HepG2 (cell line): ENCODE measurements around the gene WDR86. TPM values are rescaled to one million over a fixed set of nuclear protein-coding genes. Genes with fewer than 3 reads are reported as not detected.

Experiments
- ATAC-seq: fragments of 200-7000 bp; cut with Tn5 transposase; 3 replicates; pipeline ENCODE4 v1.9.1; 2020; ENCODE audit warnings: mild to moderate bottlenecking, moderate library complexity
- BruUV-seq: library from RNA; stranded (reverse); fragments of 400-500 nt; replicated peaks from 2 replicates; lab custom pipeline; 2021; lab: Mats Ljungman, UMichigan
- CTCF ChIA-PET: fragments of 300-600 bp; formaldehyde crosslinking; extraction: SDS; loops from one replicate; lab custom pipeline; 2021; ENCODE audit warnings: low total read pairs, inconsistent platforms, low intra/inter-chr PET ratio; lab: Yijun Ruan, JAX
- POLR2A ChIA-PET: fragments of 350-600 bp; sonication (Branson Sonifier 250); formaldehyde crosslinking; loops from one replicate; lab custom pipeline; 2020; ENCODE audit warnings: antibody characterized with exemption, inconsistent platforms; lab: Yijun Ruan, JAX
- DNase-seq: peaks from one replicate; pipeline ENCODE4 v3.0.0-alpha.2; 2015; ENCODE audit warnings: low spot score
- FAIRE-seq: peaks from 3 replicates; lab custom pipeline; 2011; peaks lifted over from hg19 to GRCh38; lab: Jason Lieb, UNC
- H2AFZ ChIP-seq: one replicate; pipeline ENCODE4 v1.6.1; 2011; ENCODE audit warnings: low read length, inconsistent platforms
- H3K27ac ChIP-seq: fragments of 300-600 bp; 3 replicates; pipeline ENCODE4 v1.8.0; 2011; ENCODE audit warnings: mixed run types, mild to moderate bottlenecking, mixed read lengths, low read length, inconsistent platforms; ENCODE audit not compliant: insufficient read depth; ENCODE audit errors: extremely low read length
- H3K27me3 ChIP-seq, 2 experiments: fragments of 200-600 bp in 1 of 2; 2 replicates in 1 of 2; 3 replicates in 1 of 2; pipeline versions ENCODE4 v1.6.0 to v1.8.0; 2011; ENCODE audit warnings: low read length in 2 of 2, mild to moderate bottlenecking in 2 of 2, moderate library complexity in 2 of 2, inconsistent platforms in 1 of 2; ENCODE audit not compliant: insufficient read depth in 2 of 2, control insufficient read depth in 1 of 2
- H3K36me3 ChIP-seq, 2 experiments: fragments of 200-600 bp in 1 of 2; replicated peaks in 1 of 2; 2 replicates in 1 of 2; 3 replicates in 1 of 2; pipeline versions ENCODE4 v1.5.1 to v1.8.0; 2011; ENCODE audit warnings: low read length in 2 of 2, inconsistent platforms in 1 of 2; ENCODE audit not compliant: insufficient read depth in 2 of 2, control insufficient read depth in 1 of 2
- H3K4me1 ChIP-seq: 2 replicates; pipeline ENCODE4 v1.5.1; 2012; ENCODE audit warnings: low read length, inconsistent platforms; ENCODE audit not compliant: insufficient read depth
- H3K4me2 ChIP-seq: 2 replicates; pipeline ENCODE4 v1.6.0; 2011; ENCODE audit warnings: low read depth, low read length, inconsistent platforms
- H3K4me3 ChIP-seq, 3 experiments: fragments of 200-600 bp in 1 of 3; sonication (generic), shearing (Covaris generic) in 1 of 3; replicated peaks in 1 of 3; 2 replicates each; pipeline ENCODE4 v1.5.1; 2011 to 2016; ENCODE audit warnings: low read length in 3 of 3, inconsistent platforms in 2 of 3, low read depth in 2 of 3, mild to moderate bottlenecking in 2 of 3, control low read depth in 1 of 3, mixed read lengths in 1 of 3; ENCODE audit not compliant: insufficient read depth in 1 of 3
- H3K79me2 ChIP-seq: one replicate; pipeline ENCODE4 v1.6.1; 2011; ENCODE audit warnings: low read length, inconsistent platforms; ENCODE audit not compliant: insufficient read depth
- H3K9ac ChIP-seq: 2 replicates; pipeline ENCODE4 v1.6.0; 2011; ENCODE audit warnings: mild to moderate bottlenecking, low read depth, low read length, inconsistent platforms; ENCODE audit not compliant: insufficient read depth
- H3K9me3 ChIP-seq: 2 replicates; pipeline ENCODE4 v1.5.1; 2012; ENCODE audit warnings: mild to moderate bottlenecking, low read length
- H4K20me1 ChIP-seq: 2 replicates; pipeline ENCODE4 v1.6.0; 2011; ENCODE audit warnings: inconsistent platforms, mild to moderate bottlenecking, low read length, moderate library complexity; ENCODE audit not compliant: insufficient read depth
- FIP1L1 ChIP-seq: fragments of 200-400 bp; formaldehyde crosslinking; IDR thresholded peaks from 2 replicates; pipeline ENCODE4 v1.6.1; 2018; ENCODE audit warnings: low read depth, mild to moderate bottlenecking, low read length, moderate library complexity, borderline replicate concordance; ENCODE audit not compliant: insufficient read depth
- IKZF1 ChIP-seq: fragments of 450-650 bp; IDR thresholded peaks from 2 replicates; pipeline ENCODE4 v1.7.1; 2016
- KAT7 ChIP-seq: IDR thresholded peaks from 2 replicates; pipeline ENCODE4 v1.6.1; 2018; ENCODE audit warnings: borderline replicate concordance, missing compliant biosample characterization
- KDM1A ChIP-seq: IDR thresholded peaks from 2 replicates; pipeline ENCODE4 v1.6.1; 2016; ENCODE audit warnings: missing compliant biosample characterization
- REL ChIP-seq: sonication (generic); formaldehyde crosslinking; conservative IDR thresholded peaks from 2 replicates; pipeline ENCODE4 v1.8.0; 2022; ENCODE audit warnings: mild to moderate bottlenecking, missing genetic modification reagents, moderate library complexity
- TSC22D2 ChIP-seq: sonication (generic); formaldehyde crosslinking; IDR thresholded peaks from 2 replicates; pipeline ENCODE4 v1.5.1; 2020; ENCODE audit warnings: missing genetic modification reagents, mild to moderate bottlenecking, borderline replicate concordance
- WGBS: methylation state at CpG from one replicate; pipeline ENCODE4 v1.1.6; 2017; ENCODE audit warnings: low lambda C conversion rate; 5-methylcytosine and 5-hydroxymethylcytosine counted together
- in situ Hi-C: cut with HindIII; loops from 2 replicates; pipeline ENCODE4 v1.10.0; 2017; ENCODE audit warnings: low pct_unique_long_range_greater_than_20kb; ENCODE audit not compliant: extremely low pct_ligation_motif_present
- intact Hi-C: fragments of 100-400 bp; cut with micrococcal nuclease; formaldehyde crosslinking; loops from one replicate; pipeline ENCODE4 v1.10.0; 2022; ENCODE audit not compliant: unreplicated experiment
- polyA plus RNA-seq, 8 experiments: library from polyadenylated mRNA; depleted of rRNA in 3 of 8; stranded (reverse) in 7 of 8; unstranded in 1 of 8; fragments of >200 nt; fragmentation: Illumina TruSeq in 4 of 8; extraction: Trizol in 4 of 8; gene quantifications; 2 replicates each; pipeline versions ENCODE4 v1.2.1 to v1.2.3, GENCODE V29; 2011 to 2016; ENCODE audit warnings: low read depth in 4 of 8, missing spikeins in 1 of 8, mixed read lengths in 1 of 8; ENCODE audit not compliant: insufficient read depth in 1 of 8
- total RNA-seq, 5 experiments: library from RNA; depleted of rRNA; stranded (reverse); fragments of >200 nt; fragmentation: Illumina TruSeq; extraction: Trizol; gene quantifications; 2 replicates each; pipeline ENCODE4 v1.2.3, GENCODE V29; 2016; ENCODE audit warnings: low read depth in 1 of 5
- TF ChIP-seq, protein P1 (sequence below): sonication (generic); formaldehyde crosslinking; IDR thresholded peaks from 2 replicates; pipeline ENCODE4 v1.8.0; 2022; ENCODE audit warnings: mild to moderate bottlenecking, missing genetic modification reagents, moderate library complexity
- TF ChIP-seq, protein P2 (sequence below): sonication (generic); formaldehyde crosslinking; IDR thresholded peaks from 2 replicates; pipeline ENCODE4 v1.5.1; 2020; ENCODE audit warnings: mild to moderate bottlenecking, missing genetic modification reagents

WDR86 gene
- total and polyA plus RNA-seq, 2 of the 13 experiments (the other 11 are each of a cell fraction or from before 2014, with no cell fraction given): 0.11 to 2.9 TPM

DNA sequence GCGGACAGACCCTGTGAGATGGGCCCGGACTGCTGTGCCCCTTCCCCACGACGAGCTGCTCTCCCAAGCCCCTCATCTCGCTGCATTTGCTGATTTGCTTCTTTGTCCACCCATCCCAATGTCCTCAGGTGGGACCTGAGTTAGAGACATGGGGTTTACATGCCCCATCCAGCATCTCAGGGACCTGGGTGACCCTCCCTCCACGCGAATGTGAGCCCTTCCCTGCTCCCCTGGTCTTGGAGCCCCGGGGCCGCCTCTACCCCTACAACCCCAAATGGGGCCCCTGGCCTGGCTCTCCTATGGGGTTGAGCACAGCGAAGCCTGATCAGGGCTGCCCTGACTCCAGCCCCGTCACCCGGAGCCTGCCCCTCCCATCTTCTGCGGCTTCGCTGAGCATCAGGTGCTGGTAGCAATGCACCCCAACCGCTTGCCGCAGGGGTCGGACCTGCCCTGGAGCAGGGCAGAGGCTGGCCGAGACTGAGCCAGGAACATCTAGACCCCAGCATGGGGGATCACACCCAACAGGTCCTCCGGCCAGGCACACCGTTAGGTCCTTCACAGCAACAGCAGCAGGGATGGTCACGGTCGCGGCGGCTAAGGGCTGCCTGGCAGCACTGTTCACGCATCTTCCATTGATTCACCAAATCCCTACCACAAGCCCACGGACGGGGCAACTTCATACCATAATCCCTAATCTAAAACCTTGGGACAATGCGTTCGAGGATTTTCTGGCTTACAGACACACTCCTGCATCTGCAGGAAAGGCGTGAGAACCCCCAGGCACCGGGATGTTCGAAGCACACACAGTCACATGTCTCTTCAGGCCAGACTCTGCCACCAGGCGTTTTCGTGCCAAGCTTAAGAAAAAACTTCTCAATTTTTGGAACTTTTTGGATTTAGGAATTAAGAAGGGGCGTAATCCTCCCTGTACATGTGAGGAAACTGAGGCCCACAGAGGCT is 15.5 kb downstream of the WDR86 start:
- intact Hi-C loops: no loop called here
- in situ Hi-C loops: no loop called here
- FAIRE-seq (no peak), ATAC-seq (no peak), DNase-seq (no peak)
- Histone ChIP-seq H3K36me3 (no peaks in the 10 kb centered on the region), H3K4me3 (no peak overlapping the region), H3K79me2 (no peaks in the 10 kb centered on the region), H3K9ac (no peak overlapping the region), H3K27ac (no peak overlapping the region), H3K4me2 (no peak overlapping the region), H3K9me3 (no peaks in the 10 kb centered on the region), H3K27me3 (peaks cover 16 to 82% of the 10 kb centered on the region in 2 experiments; a peak in 4 of 5 replicates), H2AFZ (no peak overlapping the region)
- WGBS: 35% methylated on average over 23 of the region's 35 CpGs
- CTCF ChIA-PET: no interaction called here
- POLR2A ChIA-PET: no interaction called here
- no TSS peak for BruUV-seq
- TF ChIP-seq, protein P1, sequence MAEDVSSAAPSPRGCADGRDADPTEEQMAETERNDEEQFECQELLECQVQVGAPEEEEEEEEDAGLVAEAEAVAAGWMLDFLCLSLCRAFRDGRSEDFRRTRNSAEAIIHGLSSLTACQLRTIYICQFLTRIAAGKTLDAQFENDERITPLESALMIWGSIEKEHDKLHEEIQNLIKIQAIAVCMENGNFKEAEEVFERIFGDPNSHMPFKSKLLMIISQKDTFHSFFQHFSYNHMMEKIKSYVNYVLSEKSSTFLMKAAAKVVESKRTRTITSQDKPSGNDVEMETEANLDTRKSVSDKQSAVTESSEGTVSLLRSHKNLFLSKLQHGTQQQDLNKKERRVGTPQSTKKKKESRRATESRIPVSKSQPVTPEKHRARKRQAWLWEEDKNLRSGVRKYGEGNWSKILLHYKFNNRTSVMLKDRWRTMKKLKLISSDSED (CRISPR knock-in tag): no peak
- TF ChIP-seq KAT7 (CRISPR knock-in tag) (no peak), REL (CRISPR knock-in tag) (no peak), FIP1L1 (no peak), TSC22D2 (no peak), KDM1A (CRISPR knock-in tag) (no peak), IKZF1 (no peak)
- TF ChIP-seq, protein P2, sequence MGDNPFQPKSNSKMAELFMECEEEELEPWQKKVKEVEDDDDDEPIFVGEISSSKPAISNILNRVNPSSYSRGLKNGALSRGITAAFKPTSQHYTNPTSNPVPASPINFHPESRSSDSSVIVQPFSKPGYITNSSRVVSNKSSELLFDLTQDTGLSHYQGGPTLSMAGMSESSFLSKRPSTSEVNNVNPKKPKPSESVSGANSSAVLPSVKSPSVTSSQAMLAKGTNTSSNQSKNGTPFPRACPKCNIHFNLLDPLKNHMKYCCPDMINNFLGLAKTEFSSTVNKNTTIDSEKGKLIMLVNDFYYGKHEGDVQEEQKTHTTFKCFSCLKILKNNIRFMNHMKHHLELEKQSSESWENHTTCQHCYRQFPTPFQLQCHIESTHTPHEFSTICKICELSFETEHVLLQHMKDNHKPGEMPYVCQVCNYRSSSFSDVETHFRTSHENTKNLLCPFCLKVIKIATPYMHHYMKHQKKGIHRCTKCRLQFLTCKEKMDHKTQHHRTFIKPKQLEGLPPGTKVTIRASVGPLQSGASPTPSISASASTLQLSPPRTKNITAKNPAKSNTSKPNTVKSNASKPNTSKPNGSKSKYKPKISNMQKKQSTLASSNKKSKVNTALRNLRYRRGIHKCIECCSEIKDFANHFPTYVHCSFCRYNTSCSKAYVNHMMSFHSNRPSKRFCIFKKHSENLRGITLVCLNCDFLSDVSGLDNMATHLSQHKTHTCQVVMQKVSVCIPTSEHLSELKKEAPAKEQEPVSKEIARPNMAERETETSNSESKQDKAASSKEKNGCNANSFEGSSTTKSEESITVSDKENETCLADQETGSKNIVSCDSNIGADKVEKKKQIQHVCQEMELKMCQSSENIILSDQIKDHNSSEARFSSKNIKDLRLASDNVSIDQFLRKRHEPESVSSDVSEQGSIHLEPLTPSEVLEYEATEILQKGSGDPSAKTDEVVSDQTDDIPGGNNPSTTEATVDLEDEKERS (CRISPR knock-in tag): no peak
- TF ChIP-seq, all 625 proteins: peak for 0
- H4K20me1 ChIP-seq: no peaks in the 10 kb centered on the region
- H3K4me1 ChIP-seq: peaks cover 5% of the 10 kb centered on the region; the same call in 1 of the 2 replicates
